ENCODE data around the gene STIM1.
"Not testable (repeated sequence)": the region's sequence is repeated elsewhere in the genome, so short reads cannot be mapped to it uniquely, and the experiment has no call there.

Gene STIM1

GRCh38 chr11:3854977-3855807 is at the start of gene STIM1:
STIM1 (plus strand) TSS chr11:3855664; CDS start chr11:3856271, 607 bp downstream.
- peak; percentile 91 for DNase-seq

DNA sequence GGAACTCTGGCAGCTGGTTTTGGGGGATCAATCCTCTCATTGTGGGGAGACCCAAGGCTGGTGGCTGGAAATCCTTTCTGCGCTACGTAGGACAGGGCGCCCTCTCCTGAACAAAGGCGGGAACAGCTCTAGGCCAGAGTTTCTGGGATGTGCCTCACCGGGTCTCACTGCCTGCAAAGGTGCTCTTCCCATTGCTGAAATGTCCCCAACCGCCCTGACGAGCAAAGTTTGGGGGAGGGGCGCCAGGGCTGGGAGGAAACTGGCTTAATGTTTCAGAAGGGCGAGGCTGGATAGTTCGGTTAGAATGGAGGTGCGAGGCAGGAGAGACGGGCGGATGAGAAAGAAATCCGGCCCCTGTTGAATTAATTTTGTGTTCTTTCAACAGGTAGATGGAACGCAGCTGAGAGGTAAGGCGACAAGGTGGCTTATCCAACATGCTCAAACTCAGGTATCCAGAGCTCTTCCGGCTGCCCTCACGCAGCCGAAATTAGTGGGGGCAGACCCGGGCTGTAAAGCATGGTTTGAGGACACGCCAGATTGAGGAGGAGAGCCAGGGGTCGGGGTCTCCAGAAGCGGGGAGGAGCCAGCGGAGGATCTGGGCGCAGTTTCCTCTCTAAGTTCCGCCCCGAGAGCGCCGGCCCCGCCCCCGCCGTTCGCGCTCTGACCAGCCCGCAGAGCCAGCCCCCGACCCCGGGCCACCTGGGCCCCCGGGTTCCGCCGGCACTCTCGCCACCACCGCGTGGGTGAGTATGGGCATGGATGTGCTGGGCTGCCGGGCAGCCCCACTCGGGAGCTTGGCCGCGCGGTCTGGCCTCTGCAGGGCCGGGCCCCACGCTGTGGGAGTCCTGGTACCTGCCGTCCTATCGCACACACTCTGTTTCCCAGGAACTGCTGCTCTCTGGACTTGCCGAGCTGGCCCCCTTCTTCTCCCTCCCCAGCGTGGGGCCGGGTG is 47.3 kb upstream of the STIM1 start, which contains the start of gene PGAP2:
TSS of gene PGAP2 (plus strand) at position 652 of the 952 bp plus-strand sequence. CDS start 2,700 bp downstream, outside the sequence.
- no peak for DNase-seq

- DNase-seq, result no peak
Observed at GRCh38 chr11:3808861-3809623, 46.4 kb upstream of the STIM1 start.

GRCh38 chr11:3809624-3809928 is 45.9 kb upstream of the STIM1 start:
- DNase-seq, result no peak

GRCh38 chr11:3810446-3810845 is 45.0 kb upstream of the STIM1 start:
- no peak for DNase-seq

DNA sequence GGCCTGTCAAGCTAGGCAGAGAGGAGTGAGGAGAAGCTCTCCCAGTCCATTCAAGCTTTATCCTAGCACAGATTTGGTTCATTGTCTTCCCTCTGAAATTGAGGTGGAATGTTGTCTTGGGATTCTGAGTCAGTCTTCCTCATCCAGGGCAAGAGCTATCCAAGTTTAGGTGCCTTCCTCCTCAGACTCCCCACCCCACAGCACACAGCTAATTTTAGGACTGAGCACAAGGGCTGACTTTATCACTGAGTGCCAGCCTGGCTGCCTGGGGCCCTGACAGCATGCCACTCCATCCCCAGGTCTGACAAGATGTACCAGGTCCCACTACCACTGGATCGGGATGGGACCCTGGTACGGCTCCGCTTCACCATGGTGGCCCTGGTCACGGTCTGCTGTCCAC is 44.5 kb upstream of the STIM1 start:
- no peak for DNase-seq

DNA sequence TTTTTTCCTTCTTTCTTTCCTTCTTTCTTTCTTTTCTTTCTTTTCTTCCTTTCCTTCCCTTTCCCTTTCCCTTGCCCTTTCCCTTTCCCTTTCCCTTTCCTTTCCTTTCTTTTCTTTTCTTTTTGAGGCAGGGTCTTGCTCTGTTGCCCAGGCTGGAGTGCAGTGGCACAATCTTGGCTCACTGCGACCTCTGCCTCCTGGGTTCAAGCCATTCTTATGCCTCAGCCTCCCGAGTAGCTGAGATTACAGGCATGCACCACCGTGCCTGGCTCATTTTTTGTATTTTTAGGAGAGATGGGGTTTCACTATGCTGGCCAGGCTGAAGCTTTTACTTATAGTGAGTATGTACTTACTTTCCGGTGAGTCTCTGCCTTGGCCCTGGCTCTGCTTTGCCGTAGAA is 40.6 kb upstream of the STIM1 start:
- DNase-seq, result not testable (repeated sequence)

GRCh38 chr11:3815845-3816244 is 39.6 kb upstream of the STIM1 start:
- DNase-seq, result no peak

DNA sequence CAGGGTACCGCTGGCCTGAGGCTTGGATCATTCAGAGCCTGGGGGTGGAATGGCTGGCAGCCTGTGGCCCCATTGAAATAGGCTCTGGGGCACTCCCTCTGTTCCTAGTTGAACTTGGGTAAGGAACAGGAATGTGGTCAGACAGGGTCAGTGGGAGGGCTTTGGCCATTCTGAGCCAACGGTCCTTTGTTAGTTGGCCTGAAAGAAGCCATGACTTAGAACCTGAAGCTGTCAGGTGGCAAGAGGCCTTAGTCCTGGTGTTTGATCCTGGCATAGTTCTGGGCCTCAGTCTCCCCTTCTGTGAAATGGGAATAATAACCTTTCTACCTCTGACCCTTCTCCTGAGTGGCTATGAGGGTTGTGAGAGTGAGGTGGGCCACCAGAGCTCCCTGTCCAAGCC is 38.8 kb upstream of the STIM1 start:
- no peak for DNase-seq

DNA sequence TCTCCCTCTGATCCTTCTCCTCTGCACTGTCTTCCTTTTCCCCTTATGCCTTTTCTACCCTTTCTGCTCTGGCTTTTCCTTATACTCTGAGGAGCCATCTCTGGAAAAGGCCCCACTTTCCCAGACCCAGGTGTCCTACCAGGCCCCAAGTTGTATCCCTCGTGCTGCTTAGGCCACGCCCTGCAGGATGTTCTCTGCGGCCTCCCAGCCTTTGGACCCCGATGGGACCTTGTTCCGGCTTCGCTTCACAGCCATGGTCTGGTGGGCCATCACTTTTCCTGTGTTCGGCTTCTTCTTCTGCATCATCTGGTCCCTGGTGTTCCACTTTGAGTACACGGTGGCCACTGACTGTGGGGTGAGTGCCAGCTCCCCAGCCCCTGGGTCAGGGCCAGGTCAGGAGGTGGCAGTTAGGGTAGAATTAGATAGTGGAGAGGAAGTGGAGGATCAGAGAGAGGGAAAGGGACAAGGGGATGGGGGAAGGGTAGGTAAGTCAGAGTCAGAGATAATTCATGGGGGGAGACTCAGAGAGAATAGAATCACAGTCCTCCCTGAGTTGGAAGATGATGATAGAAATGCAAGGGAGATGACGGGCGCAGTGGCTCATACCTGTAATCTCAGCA is 38.2 kb upstream of the STIM1 start:
- DNase-seq, result no peak

- no peak for DNase-seq
Observed at GRCh38 chr11:3820971-3821370, 34.5 kb upstream of the STIM1 start.

GRCh38 chr11:3822312-3822711 is 33.2 kb upstream of the STIM1 start:
- no peak for DNase-seq

DNA sequence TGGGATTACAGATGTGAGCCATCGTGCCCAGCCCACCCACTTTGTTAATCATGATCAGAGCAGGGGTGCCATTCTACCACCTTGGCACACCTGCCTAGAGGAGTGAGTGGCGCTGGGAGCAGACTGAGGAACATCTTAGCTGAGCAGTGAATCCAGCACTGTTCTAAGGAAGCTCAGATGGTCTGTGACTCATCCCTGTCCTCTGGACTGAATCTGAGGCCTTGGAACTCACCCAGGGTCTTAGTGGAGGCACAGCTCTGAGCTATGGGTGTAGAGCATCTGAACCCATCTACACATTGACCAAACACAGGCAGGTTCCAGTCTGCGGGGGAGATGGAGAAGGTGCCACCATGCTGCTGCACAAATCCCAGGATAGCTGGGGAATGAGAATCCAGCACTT is 32.2 kb upstream of the STIM1 start:
- no peak for DNase-seq

DNA sequence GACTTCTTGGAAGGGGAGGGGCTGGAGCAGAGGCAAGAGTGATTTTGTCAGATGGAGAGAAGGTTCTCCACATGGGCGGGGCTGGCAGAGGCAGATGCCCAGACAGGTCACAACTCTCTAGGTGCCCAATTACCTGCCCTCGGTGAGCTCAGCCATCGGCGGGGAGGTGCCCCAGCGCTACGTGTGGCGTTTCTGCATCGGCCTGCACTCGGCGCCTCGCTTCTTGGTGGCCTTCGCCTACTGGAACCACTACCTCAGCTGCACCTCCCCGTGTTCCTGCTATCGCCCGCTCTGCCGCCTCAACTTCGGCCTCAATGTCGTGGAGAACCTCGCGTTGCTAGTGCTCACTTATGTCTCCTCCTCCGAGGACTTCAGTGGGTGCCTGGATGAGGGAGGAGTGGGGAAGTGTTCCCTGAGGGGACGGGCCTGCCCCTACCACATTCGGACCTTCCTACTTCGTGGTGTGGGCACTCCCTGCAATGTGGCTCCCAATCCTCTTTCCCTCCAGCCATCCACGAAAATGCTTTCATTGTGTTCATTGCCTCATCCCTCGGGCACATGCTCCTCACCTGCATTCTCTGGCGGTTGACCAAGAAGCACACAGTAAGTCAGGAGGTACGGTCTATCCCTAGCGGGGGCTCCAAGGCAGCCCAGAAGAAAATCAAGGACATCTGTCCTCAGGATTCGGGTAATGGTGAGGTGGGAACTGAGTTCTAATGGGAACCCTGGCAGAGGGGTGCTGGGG is 31.5 kb upstream of the STIM1 start:
- no peak for DNase-seq

GRCh38 chr11:3824714-3825472 is 30.6 kb upstream of the STIM1 start:
- peak; percentile 58 for DNase-seq

- DNase-seq, result no peak
Observed at GRCh38 chr11:3825473-3826154, 29.9 kb upstream of the STIM1 start.

DNA sequence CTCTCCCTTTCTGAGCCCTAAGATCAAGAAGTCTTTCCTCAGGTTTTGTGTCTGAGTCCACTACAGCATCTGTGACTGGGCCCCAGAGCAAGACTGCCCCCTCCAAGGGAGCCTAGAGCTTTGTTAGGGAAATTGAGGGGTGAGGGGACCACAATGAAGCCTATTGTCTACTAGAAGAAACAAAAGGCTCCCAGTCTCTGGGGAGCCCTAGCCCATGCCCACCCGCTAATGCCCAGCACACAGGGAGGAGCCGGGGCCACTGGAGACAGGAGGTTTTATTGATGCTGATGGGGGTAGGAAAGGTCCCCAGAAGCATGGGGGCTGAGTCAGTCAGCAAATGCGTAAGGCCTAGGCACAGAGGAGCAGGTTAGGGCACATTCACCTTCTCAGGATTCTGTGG is 28.7 kb upstream of the STIM1 start:
- DNase-seq, result no peak

GRCh38 chr11:3827434-3828186 is 27.9 kb upstream of the STIM1 start:
- DNase-seq, result no peak

DNA sequence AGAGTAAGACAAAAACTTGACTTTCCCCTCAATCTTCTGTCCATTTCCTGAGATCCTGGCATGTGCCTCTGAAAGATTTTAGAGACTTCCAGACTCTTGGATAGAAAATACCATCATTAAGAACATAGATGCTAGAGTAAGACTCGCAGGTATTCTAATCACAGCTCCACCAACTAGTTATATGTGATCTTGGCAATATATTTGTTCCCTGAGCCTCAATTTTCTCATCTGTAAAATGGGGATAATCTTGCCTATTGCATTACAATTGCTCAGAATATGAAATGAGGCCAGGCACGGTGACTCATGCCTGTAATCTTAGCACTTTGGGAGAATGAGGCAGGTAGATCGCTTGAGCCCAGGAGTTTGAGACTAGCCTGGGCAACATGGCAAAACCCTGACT is 25.4 kb upstream of the STIM1 start:
- no peak for DNase-seq

DNA sequence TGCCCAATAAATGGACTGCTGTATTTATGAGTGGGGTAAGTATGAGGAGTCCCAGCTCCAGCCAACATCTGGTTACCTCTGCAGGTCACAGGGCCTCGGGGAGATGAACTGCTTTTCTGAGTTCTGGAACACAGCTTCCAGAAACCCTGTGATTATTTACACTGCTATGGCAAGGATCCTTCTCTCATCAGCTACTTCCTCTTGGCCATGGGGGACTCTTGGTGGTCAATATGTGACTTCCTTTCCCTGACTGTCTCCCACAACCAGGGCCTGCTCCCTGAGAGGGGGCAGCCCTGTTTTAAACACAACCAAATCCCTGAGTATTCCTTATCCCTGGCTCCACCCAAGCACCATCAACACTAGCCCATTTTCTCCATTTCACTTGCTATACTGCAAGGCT is 24.7 kb upstream of the STIM1 start:
- DNase-seq, result no peak

All from NK-92 treated with Interleukin-12 subunit alpha and Interleukin-12 subunit beta, amount 100 ng/mL, for 24 hours (cell line).